Nephron (organoid): ENCODE measurements around the gene CCNL1.
"Not testable (repeated sequence)": the region's sequence is repeated elsewhere in the genome, so short reads cannot be mapped to it uniquely, and the experiment has no call there.

Experiments
- H3K27ac Mint-ChIP-seq, 3 experiments: 2 replicates each; pipeline ENCODE4 v1.8.0; 2020; ENCODE audit warnings: mixed read lengths in 3 of 3, mild to moderate bottlenecking in 2 of 3, moderate library complexity in 1 of 3
- H3K27me3 Mint-ChIP-seq: 2 replicates; pipeline ENCODE4 v1.8.0; 2021; ENCODE audit warnings: low read depth, mild to moderate bottlenecking, moderate library complexity, mixed read lengths
- H3K36me3 Mint-ChIP-seq: 2 replicates; pipeline ENCODE4 v1.8.0; 2020; ENCODE audit warnings: low read depth, mixed read lengths
- H3K4me1 Mint-ChIP-seq: 2 replicates; pipeline ENCODE4 v1.8.0; 2020; ENCODE audit warnings: mixed read lengths
- H3K4me3 Mint-ChIP-seq, 3 experiments: 2 replicates each; pipeline ENCODE4 v1.8.0; 2020; ENCODE audit warnings: mild to moderate bottlenecking in 3 of 3, mixed read lengths in 3 of 3, moderate library complexity in 2 of 3
- H3K9me3 Mint-ChIP-seq: 2 replicates; pipeline ENCODE4 v1.8.0; 2020; ENCODE audit warnings: mixed read lengths
- TF ChIP-seq, protein P1 (sequence below), 3 experiments: fragments of 200-600 bp; sonication (generic); IDR thresholded peaks; one replicate each; pipeline ENCODE4 v1.5.0; 2021; ENCODE audit warnings: antibody characterized with exemption in 3 of 3; ENCODE audit not compliant: unreplicated experiment in 3 of 3

CCNL1 gene

DNA sequence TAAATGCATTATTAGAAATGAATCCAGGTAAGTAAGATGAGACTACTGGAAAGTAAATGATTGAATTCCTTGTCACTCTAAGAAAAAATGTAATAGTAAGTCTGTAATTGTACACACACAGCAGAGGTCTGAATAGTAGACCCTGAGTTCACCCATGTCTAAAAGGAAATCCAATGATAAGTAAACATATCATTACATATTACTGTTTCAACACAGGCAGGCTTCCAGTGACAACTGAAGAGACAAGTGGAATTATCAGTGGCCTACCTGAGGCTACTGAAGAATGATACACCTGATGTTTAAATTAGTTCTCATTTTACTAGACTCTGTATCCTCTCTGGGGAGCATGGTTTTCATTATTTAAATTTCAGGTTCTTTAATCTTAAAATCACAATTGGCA, 6.2 kb upstream of the CCNL1 start:
- Mint-ChIP-seq H3K4me3 (no peak overlapping the region), H3K27me3 (no peaks in the 10 kb centered on the region), H3K27ac (peak overlapping the region in 2 of 3 experiments; percentile 22 to 23), H3K36me3 (no peaks in the 10 kb centered on the region), H3K9me3 (no peaks in the 10 kb centered on the region), H3K4me1 (peaks cover 10% of the 10 kb centered on the region)
- TF ChIP-seq, protein P1, sequence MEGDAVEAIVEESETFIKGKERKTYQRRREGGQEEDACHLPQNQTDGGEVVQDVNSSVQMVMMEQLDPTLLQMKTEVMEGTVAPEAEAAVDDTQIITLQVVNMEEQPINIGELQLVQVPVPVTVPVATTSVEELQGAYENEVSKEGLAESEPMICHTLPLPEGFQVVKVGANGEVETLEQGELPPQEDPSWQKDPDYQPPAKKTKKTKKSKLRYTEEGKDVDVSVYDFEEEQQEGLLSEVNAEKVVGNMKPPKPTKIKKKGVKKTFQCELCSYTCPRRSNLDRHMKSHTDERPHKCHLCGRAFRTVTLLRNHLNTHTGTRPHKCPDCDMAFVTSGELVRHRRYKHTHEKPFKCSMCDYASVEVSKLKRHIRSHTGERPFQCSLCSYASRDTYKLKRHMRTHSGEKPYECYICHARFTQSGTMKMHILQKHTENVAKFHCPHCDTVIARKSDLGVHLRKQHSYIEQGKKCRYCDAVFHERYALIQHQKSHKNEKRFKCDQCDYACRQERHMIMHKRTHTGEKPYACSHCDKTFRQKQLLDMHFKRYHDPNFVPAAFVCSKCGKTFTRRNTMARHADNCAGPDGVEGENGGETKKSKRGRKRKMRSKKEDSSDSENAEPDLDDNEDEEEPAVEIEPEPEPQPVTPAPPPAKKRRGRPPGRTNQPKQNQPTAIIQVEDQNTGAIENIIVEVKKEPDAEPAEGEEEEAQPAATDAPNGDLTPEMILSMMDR (IDR thresholded peaks at IDR 0.05; ENCODE audit: unreplicated experiment in 3 of 3), result no peak

DNA sequence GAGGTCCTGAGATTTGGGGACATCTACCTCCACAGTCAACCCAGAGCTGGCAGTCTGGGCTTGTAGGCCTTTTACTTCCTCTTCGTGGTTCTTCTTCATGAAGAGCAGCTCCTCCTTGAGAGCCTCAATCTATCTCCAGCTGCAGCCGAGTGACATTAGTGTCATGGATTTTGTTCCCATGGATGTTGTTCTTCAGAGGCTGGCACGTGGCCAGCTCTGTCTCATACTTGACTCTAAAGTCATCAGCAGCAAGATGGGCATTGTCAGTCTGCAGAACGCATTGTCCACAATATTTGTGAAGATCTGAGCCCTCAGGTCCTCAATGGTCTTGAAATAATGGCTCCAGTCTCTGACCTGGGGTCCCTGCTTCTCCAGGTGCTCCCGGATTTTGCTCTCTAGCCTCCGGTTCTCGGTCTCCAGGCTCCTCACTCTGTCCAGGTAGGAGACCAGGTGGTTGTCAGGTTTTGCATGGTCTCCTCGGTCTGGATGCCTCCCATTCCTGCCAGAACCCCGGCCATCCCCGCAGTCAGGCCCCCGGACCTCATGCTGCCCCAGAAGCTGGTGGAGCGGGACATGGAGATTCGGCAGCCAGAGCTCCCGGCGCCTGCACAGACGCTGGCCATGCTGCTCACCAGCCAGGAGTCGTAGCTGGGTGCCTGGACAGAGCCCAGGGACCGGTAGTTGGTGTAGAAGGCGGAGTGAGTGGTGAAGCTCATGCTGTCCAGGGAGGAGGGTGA, 3.4 kb upstream of the CCNL1 start:
- H3K27me3 Mint-ChIP-seq, result no peaks in the 10 kb centered on the region
- H3K36me3 Mint-ChIP-seq, result peaks cover 7% of the 10 kb centered on the region
- TF ChIP-seq, protein P1 (IDR thresholded peaks at IDR 0.05; ENCODE audit: unreplicated experiment in 3 of 3), result no peak
- no peaks in the 10 kb centered on the region for H3K9me3 Mint-ChIP-seq
- H3K4me1 Mint-ChIP-seq, result peaks cover 25% of the 10 kb centered on the region
- peak overlapping the region; percentile 41 to 77 (median 74) for H3K27ac Mint-ChIP-seq
- H3K4me3 Mint-ChIP-seq, result peak overlapping the region in 2 of 3 experiments; percentile 38 to 59

DNA sequence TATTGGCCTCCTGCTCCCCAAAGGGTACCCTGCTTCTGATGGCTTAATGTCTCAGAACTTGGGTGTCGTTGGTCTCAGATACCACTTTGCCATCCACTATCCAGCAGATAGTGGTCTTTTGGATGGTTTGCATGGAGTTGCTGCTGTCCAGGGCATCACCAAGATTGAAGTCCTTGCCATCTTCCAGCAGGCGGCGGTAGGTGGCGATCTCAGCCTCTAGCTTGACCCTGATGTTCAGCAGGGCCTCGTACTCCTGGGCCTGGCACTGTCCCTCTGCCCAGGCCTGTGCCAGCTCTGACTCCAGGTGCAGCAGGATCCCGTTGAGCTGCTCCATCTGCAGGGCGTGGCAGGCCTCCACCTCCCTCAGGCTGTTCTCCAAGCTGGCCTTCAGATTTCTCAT, 2.7 kb upstream of the CCNL1 start:
- Mint-ChIP-seq H3K4me3 (peak overlapping the region; percentile 32 to 59 (median 38)), H3K27ac (peak overlapping the region; percentile 74 to 88 (median 78)), H3K36me3 (peaks cover 15% of the 10 kb centered on the region), H3K4me1 (peaks cover 33% of the 10 kb centered on the region)
- not testable (repeated sequence) for H3K27me3 Mint-ChIP-seq, H3K9me3 Mint-ChIP-seq
- TF ChIP-seq, protein P1 (IDR thresholded peaks at IDR 0.05; ENCODE audit: unreplicated experiment in 3 of 3), result peak in 1 of 3 experiments; percentile 12

DNA sequence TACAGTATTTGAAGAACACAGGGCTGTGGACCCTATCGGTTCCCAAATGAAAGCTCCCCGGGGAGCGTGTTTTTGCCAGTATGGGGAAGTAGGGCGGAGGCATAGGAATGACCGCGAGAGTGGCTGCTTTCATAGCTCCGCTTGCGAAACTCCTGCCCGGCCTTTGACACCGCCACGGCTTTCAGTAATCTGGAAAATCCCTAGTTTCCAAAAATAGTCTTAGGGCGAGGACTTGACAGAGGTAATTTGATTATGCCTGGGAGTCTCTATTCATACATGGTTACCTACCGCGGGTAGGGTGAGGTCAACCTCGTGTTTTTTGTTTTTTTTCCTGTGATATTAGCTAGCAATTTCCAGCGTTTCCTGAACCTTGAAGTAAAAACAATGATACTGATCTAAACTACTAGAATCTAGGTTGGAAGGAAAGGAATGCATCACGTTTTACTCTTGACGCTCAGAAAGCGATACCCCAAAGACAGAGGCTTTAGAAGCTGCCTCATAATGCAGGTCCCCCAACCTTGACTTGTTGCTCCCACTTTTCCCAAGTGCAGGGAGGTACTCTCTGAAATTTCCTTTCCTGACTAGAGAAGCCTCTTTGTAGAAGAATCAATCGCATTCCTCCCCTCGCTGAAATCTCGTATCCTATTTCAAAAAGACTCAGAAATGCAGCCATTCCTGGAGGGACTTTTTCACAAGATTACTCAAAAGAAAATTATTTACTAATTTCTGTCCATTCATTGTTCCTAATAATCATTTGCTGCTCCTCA, 894 bp upstream of the CCNL1 start:
- peaks cover 51% of the 10 kb centered on the region for H3K4me1 Mint-ChIP-seq
- TF ChIP-seq, protein P1 (IDR thresholded peaks at IDR 0.05; ENCODE audit: unreplicated experiment in 3 of 3), result no peak
- no peaks in the 10 kb centered on the region for H3K9me3 Mint-ChIP-seq
- H3K27ac Mint-ChIP-seq, result peak overlapping the region; percentile 99 to 100 (median 100)
- H3K27me3 Mint-ChIP-seq, result no peaks in the 10 kb centered on the region
- peak overlapping the region; percentile 97 to 100 (median 99) for H3K4me3 Mint-ChIP-seq
- peaks cover 32% of the 10 kb centered on the region for H3K36me3 Mint-ChIP-seq

DNA sequence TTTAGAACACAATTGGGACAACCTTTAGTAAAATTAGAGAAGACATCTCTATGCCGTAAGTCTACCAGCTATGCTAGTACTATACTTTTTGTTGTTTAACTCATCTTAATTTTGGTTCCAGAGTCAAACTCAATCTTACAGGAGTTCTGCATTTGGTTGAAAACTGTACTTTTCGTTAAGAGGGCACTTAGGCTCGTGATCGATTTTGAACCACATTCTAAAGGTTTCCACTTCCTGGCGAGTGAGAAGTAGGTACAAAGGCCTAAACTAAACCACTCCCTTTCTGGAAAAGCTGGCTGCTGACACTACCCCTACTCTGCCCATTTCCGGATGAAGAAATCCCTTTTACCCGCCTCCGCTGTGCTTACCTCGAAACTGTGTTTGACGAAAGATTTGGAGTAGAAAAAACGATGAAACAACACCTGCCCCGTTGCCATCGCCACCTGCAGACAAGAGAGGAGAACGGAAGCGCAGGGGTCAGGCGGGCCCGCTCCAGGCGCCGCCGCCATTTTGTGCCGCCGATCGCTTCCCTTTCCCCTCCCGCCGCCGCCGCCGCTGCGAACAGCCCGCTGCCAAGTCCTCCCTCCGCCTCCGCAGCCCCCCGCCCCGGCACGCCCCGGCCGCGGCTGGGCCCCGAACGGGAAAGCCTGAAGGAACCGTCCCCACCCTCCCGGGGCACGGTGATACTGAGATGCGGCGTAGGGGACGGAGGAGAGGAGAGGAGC, 748 bp downstream of the CCNL1 start:
- no peaks in the 10 kb centered on the region for H3K9me3 Mint-ChIP-seq
- peaks cover 67% of the 10 kb centered on the region for H3K4me1 Mint-ChIP-seq
- peaks cover 46% of the 10 kb centered on the region for H3K36me3 Mint-ChIP-seq
- peak overlapping the region; percentile 99 to 100 (median 100) for H3K27ac Mint-ChIP-seq
- peak overlapping the region; percentile 97 to 100 (median 99) for H3K4me3 Mint-ChIP-seq
- TF ChIP-seq, protein P1 (IDR thresholded peaks at IDR 0.05; ENCODE audit: unreplicated experiment in 3 of 3), result peak in 1 of 3 experiments; percentile 37
- H3K27me3 Mint-ChIP-seq, result no peaks in the 10 kb centered on the region
